Stimulated activated CD4-positive, alpha-beta T cell treated with anti-CD3 and anti-CD28 coated beads, Interleukin-12 subunit alpha, Interleukin-12 subunit beta, amount 100 ng/mL, for 48 hours (primary cell): ENCODE data around the gene GIN1.

Source experiments
- DNase-seq, 3 donors: peaks; one replicate each; pipeline ENCODE4 v3.0.0-alpha.2; 2020; ENCODE audit warnings: low read depth in 2 of 3, low spot score in 1 of 3

Gene GIN1

GRCh38 chr5:103037673-103038455, 82.1 kb downstream of the GIN1 start:
- no peak for DNase-seq

DNA sequence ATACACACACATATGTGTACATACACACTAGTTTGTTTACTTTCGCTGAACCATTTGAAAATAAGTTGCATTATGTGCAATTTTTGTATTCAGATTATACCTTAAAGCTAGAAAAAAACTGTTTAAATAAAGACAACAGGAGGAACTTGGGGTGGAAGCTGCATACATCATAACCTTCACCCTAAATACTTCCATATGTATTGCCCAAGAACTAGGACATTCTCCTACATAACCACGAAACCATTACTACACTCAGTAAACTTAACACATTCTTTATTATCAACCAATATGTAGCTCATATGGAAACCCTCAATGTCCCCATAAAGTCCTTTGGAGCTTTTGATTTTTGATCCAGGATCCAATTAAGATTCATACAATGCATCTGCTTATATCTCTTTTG, 83.3 kb downstream of the GIN1 start:
- no peak for DNase-seq
